Heart left ventricle (tissue), 16 donors: Measurements from ENCODE around the gene SHISA5. TPM values are rescaled to one million over a fixed set of nuclear protein-coding genes. Genes with fewer than 3 reads are reported as not detected.
"Not testable (repeated sequence)": the region's sequence is repeated elsewhere in the genome, so short reads cannot be mapped to it uniquely, and the experiment has no call there.

Experiments
- ATAC-seq, 4 donors: fragments of 200-7000 bp; cut with Tn5 transposase; one replicate each; pipeline ENCODE4 v1.9.1; 2020 to 2022; ENCODE audit warnings: moderate library complexity in 4 of 4, mild to moderate bottlenecking in 3 of 4, moderate number of reproducible peaks in 1 of 4
- DNase-seq, 5 donors: peaks; one replicate each; pipeline ENCODE4 v3.0.0-alpha.2; 2020
- H3K27ac ChIP-seq, 12 donors: fragments of 200-600 bp; sonication (generic) in 4 of 12; one replicate each; pipeline versions ENCODE4 v1.5.0 to v1.8.0; 2016 to 2022; ENCODE audit warnings: mild to moderate bottlenecking in 2 of 12
- H3K27me3 ChIP-seq, 9 donors: fragments of 200-600 bp; sonication (generic) in 2 of 9; one replicate each; pipeline versions ENCODE4 v1.5.1 to v1.8.0; 2016 to 2022; ENCODE audit warnings: mild to moderate bottlenecking in 3 of 9
- H3K36me3 ChIP-seq, 9 donors: fragments of 200-600 bp; sonication (generic) in 2 of 9; one replicate each; pipeline versions ENCODE4 v1.5.0 to v1.8.0; 2018 to 2022; ENCODE audit warnings: mild to moderate bottlenecking in 2 of 9
- H3K4me1 ChIP-seq, 12 donors: fragments of 200-600 bp; sonication (generic) in 4 of 12; one replicate each; pipeline versions ENCODE4 v1.5.0 to v1.8.0; 2016 to 2022; ENCODE audit warnings: mild to moderate bottlenecking in 3 of 12
- H3K4me3 ChIP-seq, 12 donors: fragments of 200-600 bp; sonication (generic) in 4 of 12; one replicate each; pipeline versions ENCODE4 v1.5.0 to v1.8.0; 2017 to 2022; ENCODE audit warnings: mild to moderate bottlenecking in 9 of 12, moderate library complexity in 4 of 12
- H3K9me3 ChIP-seq, 12 donors: fragments of 200-600 bp; sonication (generic) in 4 of 12; one replicate each; pipeline versions ENCODE4 v1.5.0 to v1.8.0; 2016 to 2022; ENCODE audit warnings: mild to moderate bottlenecking in 1 of 12
- POLR2A ChIP-seq, 2 donors: fragments of 450-650 bp; IDR thresholded peaks; one replicate each; pipeline ENCODE4 v1.6.1; 2017; ENCODE audit warnings: antibody characterized with exemption in 2 of 2, mild to moderate bottlenecking in 2 of 2, moderate library complexity in 2 of 2
- WGBS, 4 donors: extraction: QIAGEN DNeasy Blood & Tissue Kit in 2 of 4; methylation state at CpG; one replicate each; pipeline versions ENCODE4 v1.1.5 to v1.1.7; 2013 to 2018; 5-methylcytosine and 5-hydroxymethylcytosine counted together
- intact Hi-C, 10 donors: fragments of 100-400 bp; cut with DNase I; formaldehyde crosslinking; loops; one replicate each; pipeline versions ENCODE4 v1.11.1 to v1.14.2; 2022
- long read RNA-seq, 3 donors: library from polyadenylated mRNA; unstranded; transcript quantifications; one replicate each; pipeline ENCODE4 v2.0.0, GENCODE V29; 2020 to 2021
- polyA plus RNA-seq, 2 donors: library from polyadenylated mRNA; stranded (reverse); fragments of 200-250 nt; gene quantifications; one replicate each; pipeline ENCODE4 v1.2.3, GENCODE V29; 2013
- total RNA-seq, 9 donors: library from RNA; depleted of rRNA in 2 of 9; stranded (reverse); fragments of >200 nt in 2 of 9; fragmentation: NEBNext Ultra II Directional in 3 of 9; extraction: Animal tissue kit (Norgen Biotek cat#: 25700) in 3 of 9; gene quantifications; one replicate each; pipeline versions ENCODE4 v1.1.0 to v1.2.4, GENCODE V29; 2016 to 2023
- TF ChIP-seq, protein P1 (sequence below), 12 donors: fragments of 200-600 bp; sonication (generic) in 4 of 12; IDR thresholded peaks; one replicate each; pipeline versions ENCODE4 v1.5.0 to v1.8.0; 2018 to 2022; ENCODE audit warnings: antibody characterized with exemption in 12 of 12, mild to moderate bottlenecking in 5 of 12
- donor health status: ischemic (EF 13 %, LVEDD 7.1; RV severe dilation, severe dysfunction).
- donor health status: healthy with polysubstance abuse.
- donor health status: DM: no; HTN: yes; CAD: no.
- donor health status: DM: no; HTN: no; CAD: no.
- donor health status: ischemic (EF 25% LVEDD 6.9; RV normal size, moderate dysfunction).
- donor health status: ischemic (EF 25% LVEDD 5.7; RV mildly dilated, moderate dysfunction).
- donor health status: healthy.
- donor health status: DM: yes; HTN: yes; CAD: no.
- donor health status: ischemic (EF 35%, LVEDD 5.7; RV mildly dilated, moderate dysfunction).
- donor health status: nonischemic (EF 11% LVEDD 7.7; RV severe dilation, severe dysfunction).
- donor health status: DM: yes; HTN: yes; CAD: no.
- donor health status: PGD.
- donor health status: ischemic (EF 29% LVEDD 5.4; RV normal size, mild dysfunction).
- donor health status: nonischemic (EF 23%, LVEDD 6.1; RV moderate dilation, normal function).

SHISA5 gene, protein sequence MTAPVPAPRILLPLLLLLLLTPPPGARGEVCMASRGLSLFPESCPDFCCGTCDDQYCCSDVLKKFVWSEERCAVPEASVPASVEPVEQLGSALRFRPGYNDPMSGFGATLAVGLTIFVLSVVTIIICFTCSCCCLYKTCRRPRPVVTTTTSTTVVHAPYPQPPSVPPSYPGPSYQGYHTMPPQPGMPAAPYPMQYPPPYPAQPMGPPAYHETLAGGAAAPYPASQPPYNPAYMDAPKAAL
- total RNA-seq (100 to 1,000 TPM in 2 of 9 donors, 10 to 100 TPM in 7; 38.6 to 124 (median 54.6) TPM), polyA plus RNA-seq (10 to 100 TPM; 25.8 to 68.5 TPM)
- long read RNA-seq, donor 1, transcript SHISA5-201 (6 exons, 2,369 nt): minor isoform, 5 of 53 reads
- long read RNA-seq, donor 1, transcript SHISA5-206 (4 exons, 1,839 nt): major isoform, 35 of 53 reads
- long read RNA-seq, donor 1, partial matches to known transcripts: 3 of 53 reads
- long read RNA-seq, donor 1, other reads (novel, unspliced or antisense): 8 of 53 reads
- long read RNA-seq, donor 2, transcript SHISA5-201 (6 exons, 2,369 nt): minor isoform, 98 of 400 reads
- long read RNA-seq, donor 2, transcript SHISA5-206 (4 exons, 1,839 nt): major isoform, 242 of 400 reads
- long read RNA-seq, donor 2, partial matches to known transcripts: 25 of 400 reads
- long read RNA-seq, donor 2, other reads (novel, unspliced or antisense): 28 of 400 reads
- long read RNA-seq, donor 3, transcript SHISA5-201 (6 exons, 2,369 nt): minor isoform, 13 of 72 reads
- long read RNA-seq, donor 3, transcript SHISA5-206 (4 exons, 1,839 nt): major isoform, 41 of 72 reads
- long read RNA-seq, donor 3, partial matches to known transcripts: 3 of 72 reads
- long read RNA-seq, donor 3, other reads (novel, unspliced or antisense): 13 of 72 reads

DNA sequence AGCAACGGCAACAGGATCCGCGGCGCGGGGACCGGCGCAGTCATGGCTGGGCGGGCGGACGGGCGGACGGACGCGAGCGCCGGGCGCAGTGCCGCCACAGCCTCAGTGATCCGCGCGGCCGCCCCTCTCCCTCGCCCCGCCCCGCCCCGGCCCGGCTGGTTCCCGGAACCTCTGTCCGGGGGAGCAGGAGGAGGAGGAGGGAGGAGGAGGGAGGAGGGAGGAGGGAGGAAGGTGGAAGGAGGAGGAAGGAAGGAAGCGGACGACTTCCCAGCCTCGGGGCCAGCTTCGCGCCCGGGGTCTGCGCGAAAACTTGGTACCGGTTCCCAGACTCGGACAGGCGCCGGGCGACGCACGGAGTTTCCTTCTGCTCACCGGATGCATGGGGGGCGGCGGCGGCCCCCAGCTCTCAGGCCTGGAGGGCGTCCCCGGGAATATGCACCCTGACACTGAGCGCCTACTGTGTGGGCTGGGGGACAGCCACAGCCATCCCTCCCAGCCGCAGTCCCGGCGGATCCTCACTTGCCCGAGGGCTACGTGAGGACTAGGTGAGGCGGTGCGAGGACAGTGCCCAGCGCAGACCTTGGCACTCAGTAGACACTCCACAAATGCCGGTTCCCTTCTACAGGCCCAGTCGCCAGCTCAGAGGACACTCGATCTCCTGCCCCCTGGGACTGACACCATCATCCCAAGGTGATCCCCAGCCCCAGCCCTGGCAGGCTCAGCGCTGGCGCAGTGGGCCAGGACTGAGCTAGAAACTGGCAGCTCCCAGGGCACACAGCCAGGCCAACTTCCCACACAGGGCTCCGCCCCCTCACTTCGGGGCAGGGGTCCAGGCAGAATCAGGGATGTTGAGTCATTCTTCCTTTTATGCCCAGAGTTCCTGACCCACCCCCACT, at the start of gene SHISA5:
TSS of gene SHISA5 (minus strand) at position 124 of the 896 bp plus-strand sequence. CDS start at position 44, 80 bp downstream.
- Histone ChIP-seq H3K27ac (peak within 1 kb of the TSS; percentile 82 to 98 (median 96)), H3K36me3 (peaks cover 0 to 16% (median 3%) of the 10 kb centered on the region in 9 donors), H3K27me3 (no peaks in the 10 kb centered on the region), H3K4me3 (peak within 1 kb of the TSS; percentile 47 to 86 (median 74)), H3K4me1 (peaks cover 6 to 37% (median 27%) of the 10 kb centered on the region in 12 donors), H3K9me3 (no peaks in the 10 kb centered on the region)
- TF ChIP-seq, protein P1, sequence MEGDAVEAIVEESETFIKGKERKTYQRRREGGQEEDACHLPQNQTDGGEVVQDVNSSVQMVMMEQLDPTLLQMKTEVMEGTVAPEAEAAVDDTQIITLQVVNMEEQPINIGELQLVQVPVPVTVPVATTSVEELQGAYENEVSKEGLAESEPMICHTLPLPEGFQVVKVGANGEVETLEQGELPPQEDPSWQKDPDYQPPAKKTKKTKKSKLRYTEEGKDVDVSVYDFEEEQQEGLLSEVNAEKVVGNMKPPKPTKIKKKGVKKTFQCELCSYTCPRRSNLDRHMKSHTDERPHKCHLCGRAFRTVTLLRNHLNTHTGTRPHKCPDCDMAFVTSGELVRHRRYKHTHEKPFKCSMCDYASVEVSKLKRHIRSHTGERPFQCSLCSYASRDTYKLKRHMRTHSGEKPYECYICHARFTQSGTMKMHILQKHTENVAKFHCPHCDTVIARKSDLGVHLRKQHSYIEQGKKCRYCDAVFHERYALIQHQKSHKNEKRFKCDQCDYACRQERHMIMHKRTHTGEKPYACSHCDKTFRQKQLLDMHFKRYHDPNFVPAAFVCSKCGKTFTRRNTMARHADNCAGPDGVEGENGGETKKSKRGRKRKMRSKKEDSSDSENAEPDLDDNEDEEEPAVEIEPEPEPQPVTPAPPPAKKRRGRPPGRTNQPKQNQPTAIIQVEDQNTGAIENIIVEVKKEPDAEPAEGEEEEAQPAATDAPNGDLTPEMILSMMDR (IDR thresholded peaks at IDR 0.05): no peak
- TF ChIP-seq POLR2A (IDR thresholded peaks at IDR 0.05): peak in 1 of 2 donors; percentile 55
- 2 to 4% (median 2%) methylated on average over 40 to 66 of the region's 66 CpGs for WGBS, 4 donors
- ATAC-seq (peak; percentile 68 to 91 (median 87)), DNase-seq (peak; percentile 86 to 92 (median 89))
- intact Hi-C loops: loop anchor here in 8 of 10 donors (1.0 to 5.0 kb wide), 5 partner anchors 31 to 43 kb away; a partner anchor contains a TSS

DNA sequence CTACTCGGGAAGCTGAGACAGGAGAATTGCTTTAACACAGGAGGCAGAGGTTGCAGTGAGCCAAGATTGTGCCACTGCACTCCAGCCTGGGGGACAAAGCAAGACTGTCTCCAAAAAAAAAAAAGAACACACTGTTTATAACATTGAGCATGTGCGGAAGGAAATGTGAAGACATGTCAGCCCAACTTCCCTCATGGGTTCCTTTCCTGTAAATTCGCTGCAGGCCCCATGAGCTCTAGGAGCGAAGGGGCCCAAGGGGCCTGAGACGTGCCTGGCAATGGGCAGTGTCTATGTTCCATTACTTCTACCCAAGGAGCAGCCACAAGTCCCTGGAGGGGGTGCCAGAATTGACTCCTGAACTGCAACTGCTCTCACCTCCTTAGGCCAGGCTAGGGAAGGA, 49.4 kb upstream of the SHISA5 start:
- H3K36me3 ChIP-seq: no peaks in the 10 kb centered on the region
- intact Hi-C loops: loop anchor here in 1 of 10 donors (10.0 kb wide), 1 partner anchor 279 kb away; no protein-coding TSS in a partner anchor
- H3K4me1 ChIP-seq: peaks cover 0 to 58% (median 20%) of the 10 kb centered on the region in 12 donors
- peak in 1 of 5 donors; percentile 17 for DNase-seq
- peak overlapping the region in 1 of 12 donors; percentile 84 for H3K27ac ChIP-seq
- H3K4me3 ChIP-seq: no peak overlapping the region
- no peak for TF ChIP-seq POLR2A (IDR thresholded peaks at IDR 0.05)
- TF ChIP-seq, protein P1 (IDR thresholded peaks at IDR 0.05): no peak
- no peak for ATAC-seq
- H3K9me3 ChIP-seq: no peaks in the 10 kb centered on the region
- no peaks in the 10 kb centered on the region for H3K27me3 ChIP-seq
- WGBS, 4 donors: 86 to 94% (median 91%) methylated on average over 5 of the region's 5 CpGs

DNA sequence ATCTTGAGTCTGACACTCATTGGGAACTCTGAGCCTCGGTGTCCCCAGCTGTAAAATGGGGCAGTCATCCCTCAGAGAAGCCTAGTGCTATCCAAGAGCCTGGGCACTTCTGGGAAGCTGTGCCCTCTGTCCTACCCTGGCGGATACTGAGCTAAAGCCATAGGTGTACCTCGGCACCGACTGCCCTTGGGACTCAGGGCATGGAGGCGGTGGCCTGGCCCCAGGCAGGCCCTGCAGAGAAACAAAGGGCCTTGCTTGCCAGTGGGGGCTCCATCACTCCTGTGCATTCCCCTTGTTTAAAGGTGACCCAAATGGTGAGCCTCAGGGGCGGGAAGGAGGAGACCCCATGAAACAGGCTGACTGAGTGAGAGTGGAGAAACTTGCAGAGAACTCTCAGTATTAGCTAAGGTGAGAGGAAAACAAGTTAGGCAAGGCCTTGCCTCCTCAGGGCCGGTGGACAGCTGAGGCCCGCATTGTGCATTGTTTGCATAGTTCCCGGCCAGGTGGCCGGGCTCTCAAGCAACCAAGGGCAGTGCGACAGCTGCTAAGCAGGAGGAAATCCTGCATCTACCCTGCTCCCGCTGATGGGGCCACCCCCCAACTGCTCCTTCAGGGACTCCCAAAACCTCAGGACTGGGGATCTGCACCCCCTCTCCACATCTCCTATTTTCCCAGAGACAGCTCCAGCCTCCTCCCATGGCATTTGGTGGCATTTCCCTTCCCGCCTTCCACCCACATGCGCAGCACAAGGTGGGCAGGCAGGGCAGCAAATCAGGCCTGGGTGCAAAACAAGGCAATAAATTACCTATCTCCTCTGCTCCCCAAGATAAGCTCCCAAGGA, 48.4 kb upstream of the SHISA5 start:
- 79 to 88% (median 85%) methylated on average over 11 to 14 of the region's 14 CpGs for WGBS, 4 donors
- Histone ChIP-seq H3K4me1 (peaks cover 0 to 48% (median 13%) of the 10 kb centered on the region in 12 donors), H3K36me3 (no peaks in the 10 kb centered on the region), H3K27ac (peak overlapping the region in 1 of 12 donors; percentile 84), H3K9me3 (no peaks in the 10 kb centered on the region), H3K4me3 (no peak overlapping the region), H3K27me3 (no peaks in the 10 kb centered on the region)
- TF ChIP-seq POLR2A (IDR thresholded peaks at IDR 0.05): no peak
- TF ChIP-seq, protein P1 (IDR thresholded peaks at IDR 0.05): no peak
- intact Hi-C loops: loop anchor here in 1 of 10 donors (10.0 kb wide), 1 partner anchor 278 kb away; no protein-coding TSS in a partner anchor
- DNase-seq (peak in 1 of 5 donors; percentile 24), ATAC-seq (no peak)

DNA sequence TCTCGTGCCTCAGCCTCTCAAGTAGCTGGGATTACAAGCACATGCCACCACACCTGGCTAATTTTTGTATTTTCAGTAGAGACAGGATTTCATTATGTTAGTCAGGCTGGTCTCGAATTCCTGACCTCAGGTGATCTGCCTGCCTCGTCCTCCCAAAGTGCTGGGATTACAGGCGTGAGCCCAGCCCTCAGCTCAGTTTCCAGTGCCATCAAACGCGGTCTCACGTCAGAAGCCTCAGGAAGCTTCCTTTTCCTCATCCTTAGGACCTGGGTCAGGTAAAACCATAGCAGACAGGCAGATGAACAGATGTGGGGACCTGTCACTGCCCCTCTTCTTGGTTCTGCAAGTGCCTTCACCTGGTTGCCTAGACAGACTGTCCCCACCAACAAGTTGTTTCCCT, 47.7 kb upstream of the SHISA5 start:
- ATAC-seq, H3K27me3 ChIP-seq, H3K27ac ChIP-seq, H3K4me3 ChIP-seq, H3K36me3 ChIP-seq, H3K9me3 ChIP-seq: not testable (repeated sequence)
- peak in 1 of 5 donors; percentile 7 for DNase-seq
- intact Hi-C loops: loop anchor here in 1 of 10 donors (10.0 kb wide), 1 partner anchor 277 kb away; no protein-coding TSS in a partner anchor
- peaks cover 0 to 45% (median 9%) of the 10 kb centered on the region in 12 donors for H3K4me1 ChIP-seq
- WGBS, 4 donors: 82 to 95% (median 91%) methylated on average over 7 of the region's 7 CpGs
